ENCODE results near the gene PCSK5.

- no peak for TF ChIP-seq CTCF (conservative IDR thresholded peaks at IDR 0.05; ENCODE audit: low read length)
- TF ChIP-seq EZH2phosphoT487 (IDR thresholded peaks at IDR 0.05; ENCODE audit: borderline replicate concordance, low read depth, low read length) = no peak
These were observed 481.4 kb downstream of the PCSK5 start for GRCh38 chr9:76371901-76372300.

Measured in OCI-LY7 (cell line).